HepG2 (cell line): Measurements from ENCODE around the gene CRNKL1. TPM values are rescaled to one million over a fixed set of nuclear protein-coding genes. Genes with fewer than 3 reads are reported as not detected.

ENCODE experiments used
- AGO2 ChIP-seq: fragments of 200-400 bp; formaldehyde crosslinking; optimal IDR thresholded peaks from 2 replicates; pipeline ENCODE3; 2017; ENCODE audit warnings: mild to moderate bottlenecking, low read depth, low read length, moderate library complexity
- AKAP8 ChIP-seq: sonication (generic); formaldehyde crosslinking; IDR thresholded peaks from 2 replicates; pipeline ENCODE4 v1.5.1; 2020; ENCODE audit warnings: mild to moderate bottlenecking, missing genetic modification reagents
- ETV6 ChIP-seq: sonication (generic); formaldehyde crosslinking; conservative IDR thresholded peaks from 2 replicates; pipeline ENCODE4 v1.4.0; 2020; ENCODE audit warnings: missing genetic modification reagents
- HMGA1 ChIP-seq: sonication (generic); formaldehyde crosslinking; conservative IDR thresholded peaks from 2 replicates; pipeline ENCODE4 v1.4.0; 2020; ENCODE audit warnings: missing genetic modification reagents
- HOXA3 ChIP-seq: sonication (generic); formaldehyde crosslinking; IDR thresholded peaks from 2 replicates; pipeline ENCODE4 v1.5.0; 2020; ENCODE audit warnings: missing genetic modification reagents
- KDM6A ChIP-seq: IDR thresholded peaks from 2 replicates; pipeline ENCODE4 v1.6.1; 2016; ENCODE audit warnings: low read depth
- MAFK ChIP-seq, 2 experiments: IDR thresholded peaks in 1 of 2; conservative IDR thresholded peaks in 1 of 2; 2 replicates each; pipeline ENCODE4 v1.6.1; 2011; ENCODE audit warnings: improper control_type of control experiment in 2 of 2, low read length in 2 of 2
- MED13 ChIP-seq: sonication (generic); formaldehyde crosslinking; IDR thresholded peaks from 2 replicates; pipeline ENCODE4 v1.5.0; 2020; ENCODE audit warnings: missing genetic modification reagents
- MED8 ChIP-seq: sonication (generic); formaldehyde crosslinking; IDR thresholded peaks from 2 replicates; pipeline ENCODE4 v1.8.1; 2023; ENCODE audit warnings: mild to moderate bottlenecking, missing genetic modification reagents; ENCODE audit not compliant: insufficient replicate concordance
- MIER2 ChIP-seq: IDR thresholded peaks from 2 replicates; pipeline ENCODE4 v1.6.1; 2016; ENCODE audit warnings: missing biosample characterization, missing genetic modification reagents
- NFIB ChIP-seq: sonication (generic); formaldehyde crosslinking; IDR thresholded peaks from 2 replicates; pipeline ENCODE4 v1.9.0; 2021; ENCODE audit warnings: missing genetic modification reagents, mild to moderate bottlenecking, borderline replicate concordance
- RXRB ChIP-seq: IDR thresholded peaks from 2 replicates; pipeline ENCODE4 v1.6.1; 2016; ENCODE audit warnings: borderline replicate concordance, missing genetic modification reagents, missing compliant biosample characterization
- SMYD3 ChIP-seq: sonication (generic); formaldehyde crosslinking; IDR thresholded peaks from 2 replicates; pipeline ENCODE4 v1.8.1; 2023; ENCODE audit warnings: mild to moderate bottlenecking, missing genetic modification reagents
- SRSF1 ChIP-seq: fragments of 200-400 bp; formaldehyde crosslinking; optimal IDR thresholded peaks from 2 replicates; pipeline ENCODE3; 2017; ENCODE audit warnings: mild to moderate bottlenecking, low read depth, low read length, moderate library complexity
- TEAD2 ChIP-seq: sonication (generic); formaldehyde crosslinking; IDR thresholded peaks from 2 replicates; pipeline ENCODE4 v1.9.0; 2021; ENCODE audit warnings: missing genetic modification reagents
- ZNF232 ChIP-seq: sonication (generic); formaldehyde crosslinking; IDR thresholded peaks from 2 replicates; pipeline ENCODE4 v1.4.0; 2020; ENCODE audit warnings: missing genetic modification reagents, borderline replicate concordance
- ZNF263 ChIP-seq: sonication (generic); formaldehyde crosslinking; IDR thresholded peaks from 2 replicates; pipeline ENCODE4 v1.4.0; 2020; ENCODE audit warnings: missing genetic modification reagents
- ZNF7 ChIP-seq: IDR thresholded peaks from 2 replicates; pipeline ENCODE4 v1.6.1; 2016; ENCODE audit warnings: missing biosample characterization, missing genetic modification reagents
- ZNF737 ChIP-seq: sonication (generic); formaldehyde crosslinking; IDR thresholded peaks from 2 replicates; pipeline ENCODE4 v1.5.0; 2020; ENCODE audit warnings: missing genetic modification reagents, mild to moderate bottlenecking, borderline replicate concordance
- ZNF775 ChIP-seq: sonication (generic); formaldehyde crosslinking; IDR thresholded peaks from 2 replicates; pipeline ENCODE4 v1.4.0; 2020; ENCODE audit warnings: missing genetic modification reagents, mild to moderate bottlenecking, moderate library complexity, borderline replicate concordance
- polyA plus RNA-seq, 8 experiments: library from polyadenylated mRNA; depleted of rRNA in 3 of 8; stranded (reverse) in 7 of 8; unstranded in 1 of 8; fragments of >200 nt; fragmentation: Illumina TruSeq in 4 of 8; extraction: Trizol in 4 of 8; gene quantifications; 2 replicates each; pipeline versions ENCODE4 v1.2.1 to v1.2.3, GENCODE V29; 2011 to 2016; ENCODE audit warnings: low read depth in 4 of 8, missing spikeins in 1 of 8, mixed read lengths in 1 of 8; ENCODE audit not compliant: insufficient read depth in 1 of 8
- total RNA-seq, 5 experiments: library from RNA; depleted of rRNA; stranded (reverse); fragments of >200 nt; fragmentation: Illumina TruSeq; extraction: Trizol; gene quantifications; 2 replicates each; pipeline ENCODE4 v1.2.3, GENCODE V29; 2016; ENCODE audit warnings: low read depth in 1 of 5
- TF ChIP-seq, protein P1 (sequence below): sonication (generic); formaldehyde crosslinking; IDR thresholded peaks from 2 replicates; pipeline ENCODE4 v1.9.0; 2021; ENCODE audit warnings: missing genetic modification reagents, borderline replicate concordance
- TF ChIP-seq, protein P2 (sequence below): sonication (generic); formaldehyde crosslinking; IDR thresholded peaks from 2 replicates; pipeline ENCODE4 v1.5.0; 2020; ENCODE audit warnings: missing genetic modification reagents, mild to moderate bottlenecking, borderline replicate concordance
- TF ChIP-seq, protein P3 (sequence below): sonication (generic); formaldehyde crosslinking; IDR thresholded peaks from 2 replicates; pipeline ENCODE4 v1.8.1; 2023; ENCODE audit warnings: mild to moderate bottlenecking, missing genetic modification reagents, borderline replicate concordance
- TF ChIP-seq, protein P4 (sequence below): sonication (generic); formaldehyde crosslinking; IDR thresholded peaks from 2 replicates; pipeline ENCODE4 v1.4.0; 2020; ENCODE audit warnings: mild to moderate bottlenecking, low read depth, missing genetic modification reagents
- TF ChIP-seq, protein P5 (sequence below): sonication (generic); formaldehyde crosslinking; IDR thresholded peaks from 2 replicates; pipeline ENCODE4 v1.4.0; 2020; ENCODE audit warnings: missing genetic modification reagents, borderline replicate concordance

CRNKL1 gene
- total and polyA plus RNA-seq, 2 of the 13 experiments (the other 11 are each of a cell fraction or from before 2014, with no cell fraction given): 12.3 to 64.5 TPM

DNA sequence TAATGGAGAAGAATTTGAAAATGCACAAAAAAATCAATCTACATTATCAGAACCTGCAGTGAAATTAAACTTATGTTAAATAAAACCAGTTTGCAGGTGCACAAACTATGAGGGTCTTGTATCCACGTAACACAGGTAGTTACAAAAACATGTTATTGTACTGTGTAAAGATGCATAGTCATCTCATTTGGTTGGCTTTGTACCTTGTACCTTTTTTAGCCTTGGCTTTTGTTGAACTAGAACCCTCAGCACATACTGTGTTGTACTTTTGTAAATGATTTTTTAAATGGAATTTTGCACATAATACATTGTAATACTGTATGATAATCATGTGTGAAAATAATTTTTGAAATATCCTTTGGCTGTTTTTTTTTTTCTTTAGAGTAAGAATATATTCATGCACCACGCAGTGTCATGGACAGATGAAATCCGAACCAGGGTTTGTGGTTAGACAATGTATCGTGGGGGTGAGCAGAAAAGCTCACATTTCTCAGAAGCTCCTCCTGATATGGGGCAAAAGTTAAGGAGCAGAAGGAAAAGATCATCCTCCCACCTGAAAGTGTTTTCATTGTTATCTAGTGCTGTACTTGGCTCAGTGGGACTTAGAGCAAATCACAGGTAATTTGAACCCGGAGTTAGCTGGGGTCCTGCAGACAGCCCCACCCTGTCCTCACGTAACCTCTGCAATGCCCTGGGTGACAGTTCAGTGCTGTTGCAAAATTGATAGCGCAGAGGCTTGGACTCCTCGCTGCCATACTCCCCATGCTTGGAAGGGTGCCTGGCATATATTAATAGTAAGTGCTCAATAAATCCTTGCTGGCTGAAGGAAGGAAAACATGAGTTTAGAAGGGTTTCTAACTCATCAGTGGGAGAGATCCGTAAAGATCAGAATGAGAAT, 49.9 kb downstream of the CRNKL1 start (continued):
- TF ChIP-seq, protein P1, sequence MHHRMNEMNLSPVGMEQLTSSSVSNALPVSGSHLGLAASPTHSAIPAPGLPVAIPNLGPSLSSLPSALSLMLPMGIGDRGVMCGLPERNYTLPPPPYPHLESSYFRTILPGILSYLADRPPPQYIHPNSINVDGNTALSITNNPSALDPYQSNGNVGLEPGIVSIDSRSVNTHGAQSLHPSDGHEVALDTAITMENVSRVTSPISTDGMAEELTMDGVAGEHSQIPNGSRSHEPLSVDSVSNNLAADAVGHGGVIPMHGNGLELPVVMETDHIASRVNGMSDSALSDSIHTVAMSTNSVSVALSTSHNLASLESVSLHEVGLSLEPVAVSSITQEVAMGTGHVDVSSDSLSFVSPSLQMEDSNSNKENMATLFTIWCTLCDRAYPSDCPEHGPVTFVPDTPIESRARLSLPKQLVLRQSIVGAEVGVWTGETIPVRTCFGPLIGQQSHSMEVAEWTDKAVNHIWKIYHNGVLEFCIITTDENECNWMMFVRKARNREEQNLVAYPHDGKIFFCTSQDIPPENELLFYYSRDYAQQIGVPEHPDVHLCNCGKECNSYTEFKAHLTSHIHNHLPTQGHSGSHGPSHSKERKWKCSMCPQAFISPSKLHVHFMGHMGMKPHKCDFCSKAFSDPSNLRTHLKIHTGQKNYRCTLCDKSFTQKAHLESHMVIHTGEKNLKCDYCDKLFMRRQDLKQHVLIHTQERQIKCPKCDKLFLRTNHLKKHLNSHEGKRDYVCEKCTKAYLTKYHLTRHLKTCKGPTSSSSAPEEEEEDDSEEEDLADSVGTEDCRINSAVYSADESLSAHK (CRISPR knock-in tag): no peak
- no peak for TF ChIP-seq MED13 (CRISPR knock-in tag)
- TF ChIP-seq ZNF232 (CRISPR knock-in tag): no peak
- TF ChIP-seq AKAP8 (CRISPR knock-in tag): 0 out of 2 replicates have a peak, but pooled peaks have one; percentile 33
- TF ChIP-seq ZNF7 (CRISPR knock-in tag): no peak
- TF ChIP-seq AGO2: no peak
- TF ChIP-seq ZNF775 (CRISPR knock-in tag): no peak
- TF ChIP-seq RXRB: peak; percentile 100
- TF ChIP-seq MIER2 (CRISPR knock-in tag): no peak; the same call in 1 of the 2 replicates
- TF ChIP-seq, protein P2, sequence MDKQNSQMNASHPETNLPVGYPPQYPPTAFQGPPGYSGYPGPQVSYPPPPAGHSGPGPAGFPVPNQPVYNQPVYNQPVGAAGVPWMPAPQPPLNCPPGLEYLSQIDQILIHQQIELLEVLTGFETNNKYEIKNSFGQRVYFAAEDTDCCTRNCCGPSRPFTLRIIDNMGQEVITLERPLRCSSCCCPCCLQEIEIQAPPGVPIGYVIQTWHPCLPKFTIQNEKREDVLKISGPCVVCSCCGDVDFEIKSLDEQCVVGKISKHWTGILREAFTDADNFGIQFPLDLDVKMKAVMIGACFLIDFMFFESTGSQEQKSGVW (CRISPR knock-in tag): no peak
- TF ChIP-seq NFIB (CRISPR knock-in tag): no peak
- TF ChIP-seq TEAD2 (CRISPR knock-in tag): no peak
- TF ChIP-seq, protein P3, sequence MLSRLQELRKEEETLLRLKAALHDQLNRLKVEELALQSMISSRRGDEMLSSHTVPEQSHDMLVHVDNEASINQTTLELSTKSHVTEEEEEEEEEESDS: 0 out of 2 replicates have a peak, but pooled peaks have one; percentile 12
- TF ChIP-seq ETV6: no peak
- peak; percentile 87 for TF ChIP-seq KDM6A (CRISPR knock-in tag)
- peak; percentile 81 for TF ChIP-seq HOXA3 (CRISPR knock-in tag)
- peak; percentile 55; the same call in 1 of the 2 replicates for TF ChIP-seq ZNF263
- no peak for TF ChIP-seq HMGA1 (CRISPR knock-in tag)
- TF ChIP-seq, protein P4, sequence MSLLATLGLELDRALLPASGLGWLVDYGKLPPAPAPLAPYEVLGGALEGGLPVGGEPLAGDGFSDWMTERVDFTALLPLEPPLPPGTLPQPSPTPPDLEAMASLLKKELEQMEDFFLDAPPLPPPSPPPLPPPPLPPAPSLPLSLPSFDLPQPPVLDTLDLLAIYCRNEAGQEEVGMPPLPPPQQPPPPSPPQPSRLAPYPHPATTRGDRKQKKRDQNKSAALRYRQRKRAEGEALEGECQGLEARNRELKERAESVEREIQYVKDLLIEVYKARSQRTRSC (CRISPR knock-in tag): no peak
- peak; percentile 95 to 99 for TF ChIP-seq MAFK (conservative IDR thresholded peaks at IDR 0.05 in 1 of 2, IDR thresholded peaks at IDR 0.05 in 1 of 2; ENCODE audit: low read length in 2 of 2)
- TF ChIP-seq MED8: no peak
- no peak for TF ChIP-seq SRSF1
- no peak for TF ChIP-seq SMYD3 (CRISPR knock-in tag)
- TF ChIP-seq, protein P5, sequence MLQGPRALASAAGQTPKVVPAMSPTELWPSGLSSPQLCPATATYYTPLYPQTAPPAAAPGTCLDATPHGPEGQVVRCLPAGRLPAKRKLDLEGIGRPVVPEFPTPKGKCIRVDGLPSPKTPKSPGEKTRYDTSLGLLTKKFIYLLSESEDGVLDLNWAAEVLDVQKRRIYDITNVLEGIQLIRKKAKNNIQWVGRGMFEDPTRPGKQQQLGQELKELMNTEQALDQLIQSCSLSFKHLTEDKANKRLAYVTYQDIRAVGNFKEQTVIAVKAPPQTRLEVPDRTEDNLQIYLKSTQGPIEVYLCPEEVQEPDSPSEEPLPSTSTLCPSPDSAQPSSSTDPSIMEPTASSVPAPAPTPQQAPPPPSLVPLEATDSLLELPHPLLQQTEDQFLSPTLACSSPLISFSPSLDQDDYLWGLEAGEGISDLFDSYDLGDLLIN (CRISPR knock-in tag): no peak
- TF ChIP-seq ZNF737 (CRISPR knock-in tag): no peak
